ENCODE results near the gene GPSM1. TPM values are rescaled to one million over a fixed set of nuclear protein-coding genes. Genes with fewer than 3 reads are reported as not detected.

The GPSM1 gene
- total and polyA plus RNA-seq, 4 donors: 29.2 to 116 (median 92.1) TPM

GRCh38 chr9:136371533-136371880 is 44.2 kb downstream of the GPSM1 start:
- H3K27me3 ChIP-seq (ENCODE audit: control insufficient read depth, insufficient read depth, low read length): no peaks in the 10 kb centered on the region
- no peak overlapping the region for H3K27ac ChIP-seq (ENCODE audit: low read depth, low read length)
- H3K9me3 ChIP-seq (ENCODE audit: control insufficient read depth, insufficient read depth, low read length): no peaks in the 10 kb centered on the region
- WGBS (ENCODE audit: insufficient coverage): 90% methylated on average over 13 of the region's 13 CpGs
- H3K4me1 ChIP-seq (ENCODE audit: control insufficient read depth, insufficient read depth, low read length): peaks cover 21% of the 10 kb centered on the region
- no peak overlapping the region for H3K4me3 ChIP-seq (ENCODE audit: low read depth, low read length)
- DNase-seq (ENCODE audit: low read depth in 4 of 6, low spot score in 6 of 6): no peak
- H3K36me3 ChIP-seq (ENCODE audit: control insufficient read depth, insufficient read depth, low read length): peaks cover 65% of the 10 kb centered on the region

- no peak overlapping the region for H3K27ac ChIP-seq (ENCODE audit: low read depth, low read length)
- H3K4me1 ChIP-seq (ENCODE audit: control insufficient read depth, insufficient read depth, low read length): peaks cover 23% of the 10 kb centered on the region
- no peaks in the 10 kb centered on the region for H3K9me3 ChIP-seq (ENCODE audit: control insufficient read depth, insufficient read depth, low read length)
- H3K36me3 ChIP-seq (ENCODE audit: control insufficient read depth, insufficient read depth, low read length): peaks cover 66% of the 10 kb centered on the region
- no peaks in the 10 kb centered on the region for H3K27me3 ChIP-seq (ENCODE audit: control insufficient read depth, insufficient read depth, low read length)
- WGBS (ENCODE audit: insufficient coverage): 79% methylated on average over 10 of the region's 21 CpGs
- no peak for DNase-seq (ENCODE audit: low read depth in 4 of 6, low spot score in 6 of 6)
- no peak overlapping the region for H3K4me3 ChIP-seq (ENCODE audit: low read depth, low read length)
Measured at GRCh38 chr9:136372006-136372405, 44.7 kb downstream of the GPSM1 start.

GRCh38 chr9:136372561-136373299 is 45.4 kb downstream of the GPSM1 start:
- Histone ChIP-seq H3K27ac (ENCODE audit: low read depth, low read length) (peak overlapping the region; percentile 25), H3K36me3 (ENCODE audit: control insufficient read depth, insufficient read depth, low read length) (peaks cover 69% of the 10 kb centered on the region), H3K9me3 (ENCODE audit: control insufficient read depth, insufficient read depth, low read length) (no peaks in the 10 kb centered on the region), H3K4me3 (ENCODE audit: low read depth, low read length) (no peak overlapping the region), H3K27me3 (ENCODE audit: control insufficient read depth, insufficient read depth, low read length) (no peaks in the 10 kb centered on the region), H3K4me1 (ENCODE audit: control insufficient read depth, insufficient read depth, low read length) (peaks cover 23% of the 10 kb centered on the region)
- 30% methylated on average over 21 of the region's 21 CpGs for WGBS (ENCODE audit: insufficient coverage)
- DNase-seq (ENCODE audit: low read depth in 4 of 6, low spot score in 6 of 6): peak in 1 of 6 donors; percentile 31

- Histone ChIP-seq H3K27ac (ENCODE audit: low read depth, low read length) (peak within 1 kb of the TSS; percentile 25), H3K9me3 (ENCODE audit: control insufficient read depth, insufficient read depth, low read length) (no peaks in the 10 kb centered on the region), H3K4me3 (ENCODE audit: low read depth, low read length) (peak within 1 kb of the TSS; percentile 9), H3K36me3 (ENCODE audit: control insufficient read depth, insufficient read depth, low read length) (peaks cover 77% of the 10 kb centered on the region), H3K27me3 (ENCODE audit: control insufficient read depth, insufficient read depth, low read length) (no peaks in the 10 kb centered on the region), H3K4me1 (ENCODE audit: control insufficient read depth, insufficient read depth, low read length) (peaks cover 23% of the 10 kb centered on the region)
- DNase-seq (ENCODE audit: low read depth in 4 of 6, low spot score in 6 of 6): peak in 1 of 6 donors; percentile 37
- 54% methylated on average over 27 of the region's 27 CpGs for WGBS (ENCODE audit: insufficient coverage)
Measured at GRCh38 chr9:136373300-136374182, 46.2 kb downstream of the GPSM1 start, which contains the start of gene CARD9. TSS of gene CARD9 (minus strand) at chr9:136373669. CDS start at chr9:136372078, 1,591 bp downstream.

DNA sequence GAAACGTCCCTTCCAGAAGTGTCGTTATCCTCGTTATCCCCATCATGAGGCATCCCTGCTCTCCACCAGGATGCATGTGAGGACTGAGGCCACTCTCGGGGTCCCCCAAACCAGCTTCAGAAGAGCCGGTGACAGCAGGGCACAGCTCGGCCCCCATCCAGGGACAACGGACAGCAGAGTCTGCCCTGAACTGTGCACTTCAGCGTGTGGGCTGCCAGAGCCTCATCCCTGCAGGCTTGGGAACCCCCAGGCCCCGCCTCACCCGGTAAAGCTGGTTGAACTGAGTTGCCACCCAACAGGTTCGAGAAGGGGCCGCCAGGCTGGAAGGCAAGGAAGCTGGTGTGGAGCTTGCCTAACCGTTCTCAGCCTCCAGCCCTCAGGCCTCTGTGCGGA is 46.8 kb downstream of the GPSM1 start:
- DNase-seq (ENCODE audit: low read depth in 4 of 6, low spot score in 6 of 6): no peak
- no peaks in the 10 kb centered on the region for H3K27me3 ChIP-seq (ENCODE audit: control insufficient read depth, insufficient read depth, low read length)
- peaks cover 23% of the 10 kb centered on the region for H3K4me1 ChIP-seq (ENCODE audit: control insufficient read depth, insufficient read depth, low read length)
- no peaks in the 10 kb centered on the region for H3K9me3 ChIP-seq (ENCODE audit: control insufficient read depth, insufficient read depth, low read length)
- H3K36me3 ChIP-seq (ENCODE audit: control insufficient read depth, insufficient read depth, low read length): peaks cover 83% of the 10 kb centered on the region
- H3K27ac ChIP-seq (ENCODE audit: low read depth, low read length): no peak overlapping the region
- 83% methylated on average over 14 of the region's 14 CpGs for WGBS (ENCODE audit: insufficient coverage)
- H3K4me3 ChIP-seq (ENCODE audit: low read depth, low read length): no peak overlapping the region

GRCh38 chr9:136375096-136375495 is 47.8 kb downstream of the GPSM1 start:
- WGBS (ENCODE audit: insufficient coverage): 85% methylated on average over 12 of the region's 12 CpGs
- Histone ChIP-seq H3K4me3 (ENCODE audit: low read depth, low read length) (no peak overlapping the region), H3K9me3 (ENCODE audit: control insufficient read depth, insufficient read depth, low read length) (no peaks in the 10 kb centered on the region), H3K4me1 (ENCODE audit: control insufficient read depth, insufficient read depth, low read length) (peaks cover 23% of the 10 kb centered on the region), H3K36me3 (ENCODE audit: control insufficient read depth, insufficient read depth, low read length) (peaks cover 85% of the 10 kb centered on the region), H3K27me3 (ENCODE audit: control insufficient read depth, insufficient read depth, low read length) (no peaks in the 10 kb centered on the region), H3K27ac (ENCODE audit: low read depth, low read length) (no peak overlapping the region)
- no peak for DNase-seq (ENCODE audit: low read depth in 4 of 6, low spot score in 6 of 6)

- WGBS (ENCODE audit: insufficient coverage): 86% methylated on average over 7 of the region's 8 CpGs
- DNase-seq (ENCODE audit: low read depth in 4 of 6, low spot score in 6 of 6): no peak
- H3K9me3 ChIP-seq (ENCODE audit: control insufficient read depth, insufficient read depth, low read length): no peaks in the 10 kb centered on the region
- peaks cover 23% of the 10 kb centered on the region for H3K4me1 ChIP-seq (ENCODE audit: control insufficient read depth, insufficient read depth, low read length)
- peaks cover 88% of the 10 kb centered on the region for H3K36me3 ChIP-seq (ENCODE audit: control insufficient read depth, insufficient read depth, low read length)
- H3K27me3 ChIP-seq (ENCODE audit: control insufficient read depth, insufficient read depth, low read length): no peaks in the 10 kb centered on the region
- H3K27ac ChIP-seq (ENCODE audit: low read depth, low read length): no peak overlapping the region
- H3K4me3 ChIP-seq (ENCODE audit: low read depth, low read length): no peak overlapping the region
Measured at GRCh38 chr9:136376457-136376856, 49.1 kb downstream of the GPSM1 start.

DNA sequence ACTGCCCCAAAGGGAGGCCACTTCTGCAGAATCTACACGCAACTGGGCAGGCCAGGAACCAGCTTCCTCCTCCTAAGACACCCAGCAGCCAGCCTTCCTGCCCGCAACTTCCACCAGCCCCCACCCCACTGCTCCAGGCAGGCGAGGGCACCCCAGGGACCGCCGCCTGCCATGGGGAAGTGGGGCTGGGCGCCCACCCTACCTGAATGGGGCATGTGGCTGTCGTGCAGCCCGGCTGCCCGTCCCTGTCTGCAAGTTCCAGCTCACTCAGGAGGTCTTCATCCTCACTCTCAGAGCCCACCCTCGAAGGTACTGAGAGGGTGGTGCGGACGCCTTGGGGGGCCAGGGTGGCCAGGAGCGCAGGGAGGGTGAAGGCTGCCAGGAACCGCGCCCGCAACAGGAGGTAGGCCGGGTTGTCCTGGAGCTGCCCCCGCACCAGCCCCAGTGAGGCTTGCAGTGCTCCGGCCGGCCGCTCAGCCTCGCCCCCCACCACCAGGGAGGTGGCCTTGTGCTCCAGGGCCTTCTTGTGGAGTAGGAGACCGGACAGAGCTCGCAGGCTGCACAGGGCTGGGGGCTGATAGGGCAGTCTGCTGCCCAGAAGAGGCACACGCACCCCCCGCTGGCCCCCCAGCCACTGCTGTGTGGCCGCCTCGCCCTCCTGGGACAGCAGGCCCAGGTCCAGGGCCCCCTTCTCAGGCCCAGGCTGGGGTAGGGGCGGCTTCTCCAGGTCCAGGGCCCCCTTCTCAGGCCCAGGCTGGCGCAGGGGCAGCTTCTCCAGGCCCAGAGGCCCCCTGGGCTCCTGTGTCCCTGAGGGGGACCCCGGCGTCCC is 50.2 kb downstream of the GPSM1 start:
- no peaks in the 10 kb centered on the region for H3K9me3 ChIP-seq (ENCODE audit: control insufficient read depth, insufficient read depth, low read length)
- H3K27me3 ChIP-seq (ENCODE audit: control insufficient read depth, insufficient read depth, low read length): no peaks in the 10 kb centered on the region
- H3K4me1 ChIP-seq (ENCODE audit: control insufficient read depth, insufficient read depth, low read length): peaks cover 16% of the 10 kb centered on the region
- H3K4me3 ChIP-seq (ENCODE audit: low read depth, low read length): no peak overlapping the region
- H3K27ac ChIP-seq (ENCODE audit: low read depth, low read length): no peak overlapping the region
- 96% methylated on average over 32 of the region's 32 CpGs for WGBS (ENCODE audit: insufficient coverage)
- DNase-seq (ENCODE audit: low read depth in 4 of 6, low spot score in 6 of 6): no peak
- H3K36me3 ChIP-seq (ENCODE audit: control insufficient read depth, insufficient read depth, low read length): peaks cover 94% of the 10 kb centered on the region
